D341Med (cell line): ENCODE data around the gene YWHAH.

Experiments used
- DNase-seq: peaks from one replicate; pipeline ENCODE4 v3.0.0; 2012; ENCODE audit warnings: low spot score

Gene YWHAH

DNA sequence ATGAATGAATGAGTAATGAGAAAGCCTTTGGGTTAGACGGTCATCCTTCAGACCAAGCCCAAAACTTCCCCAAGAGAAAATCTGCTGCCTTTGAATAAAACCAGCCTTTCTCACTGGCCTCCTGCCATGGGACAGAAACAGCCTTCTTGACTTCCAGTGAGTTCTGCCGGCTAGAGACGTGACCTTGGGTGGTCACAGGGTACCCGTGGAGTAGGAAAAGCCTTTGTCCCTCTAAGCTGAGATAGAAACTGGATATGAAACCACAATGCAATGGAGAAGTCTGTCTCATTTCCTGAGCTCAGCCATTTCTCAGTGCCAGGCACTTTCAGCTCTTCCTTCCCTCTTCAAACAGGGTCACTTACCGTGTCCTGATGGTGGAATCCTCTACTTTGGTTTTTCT lies 21.2 kb upstream of the YWHAH start:
- no peak for DNase-seq

DNA sequence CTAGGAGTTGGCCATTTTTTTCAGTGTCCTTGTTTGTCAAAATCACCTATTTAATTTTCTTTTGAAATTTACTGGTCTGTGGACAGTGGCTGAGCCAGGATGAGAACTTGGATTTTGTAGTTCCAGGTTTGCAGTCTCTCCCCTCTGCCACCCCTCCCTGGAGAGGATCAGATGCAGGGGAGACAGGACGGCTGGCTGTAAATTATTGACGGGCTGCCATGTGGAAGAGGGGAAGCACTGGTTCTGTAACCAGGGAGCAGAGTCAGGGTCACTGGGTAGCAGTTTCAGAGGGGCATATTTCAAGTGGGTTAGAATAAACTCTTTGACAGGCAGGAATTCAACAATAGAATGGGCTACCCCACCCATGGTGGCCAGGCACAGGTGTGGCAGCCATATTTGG lies 20.6 kb upstream of the YWHAH start:
- DNase-seq: no peak

DNA sequence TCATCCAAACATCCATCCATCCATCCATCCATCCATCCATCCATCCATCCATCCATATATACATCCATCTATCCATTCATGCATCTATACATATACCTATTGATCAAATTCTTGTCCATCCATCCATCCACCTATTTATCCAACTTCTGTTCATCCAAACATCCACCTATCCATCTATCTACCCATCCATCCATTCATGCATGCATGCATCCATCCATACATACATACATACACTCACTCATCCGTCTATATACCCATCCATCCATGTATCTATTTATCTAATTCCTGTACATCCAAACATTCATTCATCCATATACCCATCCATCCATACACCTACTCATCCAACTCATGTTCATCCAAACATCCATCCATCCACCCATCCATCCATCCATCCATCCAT lies 19.3 kb upstream of the YWHAH start:
- no peak for DNase-seq

DNA sequence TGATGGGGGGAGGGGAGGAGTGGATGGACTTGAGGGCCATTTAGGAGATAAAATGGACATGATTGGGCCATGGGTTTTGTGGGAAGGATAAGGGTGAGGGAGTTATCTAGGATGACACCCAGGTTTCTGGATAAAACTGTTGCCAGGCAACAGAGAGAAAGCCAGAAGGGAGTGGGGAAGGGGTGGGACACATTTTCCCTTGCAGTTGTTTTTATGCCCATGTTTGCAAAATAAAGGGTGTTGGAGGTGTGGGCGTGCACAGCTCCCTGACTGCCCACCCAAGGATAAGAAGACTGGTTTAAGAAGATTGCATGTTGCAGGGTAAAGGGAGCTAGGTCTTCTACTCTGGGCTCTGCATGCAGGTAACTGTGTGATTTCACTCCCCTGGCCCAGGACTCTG lies 18.3 kb upstream of the YWHAH start:
- DNase-seq: no peak

DNA sequence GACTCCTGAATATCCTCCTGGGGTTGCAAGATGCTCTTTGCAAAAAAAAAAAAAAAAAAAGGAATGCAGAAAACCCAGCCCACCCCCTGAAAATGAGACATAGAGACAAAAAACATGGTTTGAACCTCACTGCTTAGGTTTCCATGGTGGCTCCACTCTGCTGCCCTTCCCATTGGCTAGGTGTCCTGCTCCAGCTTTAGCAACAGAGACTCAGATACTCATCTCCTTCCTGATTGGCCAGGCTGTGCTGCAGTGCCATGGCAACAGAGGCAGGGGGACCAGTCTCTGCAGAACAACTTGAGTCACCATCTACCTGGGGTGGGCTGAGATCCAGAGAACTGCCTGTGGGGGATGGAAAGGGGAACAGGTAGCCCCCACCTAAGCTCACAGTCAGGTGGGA lies 17.4 kb upstream of the YWHAH start:
- DNase-seq: peak; percentile 54

DNA sequence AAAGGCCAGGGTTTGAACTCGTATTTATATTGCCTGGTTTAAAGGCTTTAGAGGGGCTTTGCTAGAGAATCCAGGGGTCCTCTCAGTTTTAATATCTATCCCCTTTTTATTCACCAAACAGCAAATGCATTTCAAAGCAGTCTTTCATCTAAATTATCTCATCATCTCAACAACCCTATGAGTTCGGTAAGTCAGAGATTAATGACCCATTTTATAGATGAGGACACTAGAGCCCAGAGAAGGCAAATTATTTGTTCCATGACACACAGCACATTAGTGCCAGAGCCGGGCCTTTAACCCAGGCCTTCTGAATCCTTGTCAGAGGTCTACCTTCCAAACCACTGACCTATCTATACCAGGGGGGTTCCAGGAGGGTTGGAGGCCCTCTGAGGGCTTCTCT lies 16.8 kb upstream of the YWHAH start:
- no peak for DNase-seq

DNA sequence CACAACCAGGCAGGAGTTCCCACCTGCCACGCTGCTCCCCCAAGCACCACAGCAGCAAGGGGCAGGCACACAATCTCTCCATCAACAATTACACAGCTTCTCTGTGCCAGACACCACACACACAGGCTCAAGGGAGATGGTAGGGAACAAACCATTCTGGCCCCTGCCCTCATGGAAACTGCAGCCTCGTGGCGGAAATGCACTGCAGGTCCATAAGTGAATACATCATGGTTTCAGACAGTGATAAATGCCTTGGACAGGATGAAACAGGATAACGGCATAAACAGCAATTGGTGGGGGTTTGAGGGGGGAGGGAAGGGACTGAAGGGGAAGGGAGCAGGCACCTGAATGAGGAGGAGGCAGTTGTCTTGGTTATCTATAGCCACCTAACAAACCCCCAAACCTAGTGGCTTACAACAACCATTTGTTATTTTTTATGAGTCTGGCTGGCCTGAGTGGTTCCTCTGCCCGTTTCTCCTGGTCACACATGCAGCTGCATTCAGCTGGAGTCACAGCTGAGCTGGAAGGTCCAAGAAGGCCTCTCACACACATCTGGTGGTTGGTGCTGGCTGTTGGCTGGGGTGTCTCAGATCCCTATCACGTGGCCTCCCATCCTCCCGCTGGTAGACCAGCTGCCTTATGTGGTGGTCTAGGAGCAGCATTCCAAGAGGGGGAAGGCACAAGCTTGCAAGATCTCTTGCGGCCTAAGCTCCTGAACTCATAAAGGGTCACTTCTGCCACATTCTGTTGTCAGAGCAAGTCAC lies 15.0 kb upstream of the YWHAH start:
- DNase-seq: no peak

DNA sequence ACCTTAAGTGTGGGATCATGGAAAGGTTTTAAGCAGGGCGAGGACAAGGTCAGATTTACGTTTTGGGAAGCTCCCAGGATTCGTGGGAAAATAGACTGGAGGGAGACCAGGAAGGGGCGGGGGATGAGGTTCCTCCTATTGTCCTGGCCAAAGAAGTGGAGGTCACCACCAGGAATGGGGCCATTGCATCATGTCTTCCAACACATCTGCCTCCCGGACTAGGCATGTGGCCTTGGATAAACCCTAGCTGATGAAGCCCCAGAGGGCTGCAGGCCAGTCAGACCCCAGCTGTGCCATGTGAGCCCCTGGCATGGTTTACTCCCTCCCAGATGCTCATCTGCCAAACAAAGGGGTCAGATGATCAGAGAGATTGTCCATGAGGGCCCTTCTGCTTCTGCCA lies 11.5 kb upstream of the YWHAH start:
- DNase-seq: peak; percentile 20

DNA sequence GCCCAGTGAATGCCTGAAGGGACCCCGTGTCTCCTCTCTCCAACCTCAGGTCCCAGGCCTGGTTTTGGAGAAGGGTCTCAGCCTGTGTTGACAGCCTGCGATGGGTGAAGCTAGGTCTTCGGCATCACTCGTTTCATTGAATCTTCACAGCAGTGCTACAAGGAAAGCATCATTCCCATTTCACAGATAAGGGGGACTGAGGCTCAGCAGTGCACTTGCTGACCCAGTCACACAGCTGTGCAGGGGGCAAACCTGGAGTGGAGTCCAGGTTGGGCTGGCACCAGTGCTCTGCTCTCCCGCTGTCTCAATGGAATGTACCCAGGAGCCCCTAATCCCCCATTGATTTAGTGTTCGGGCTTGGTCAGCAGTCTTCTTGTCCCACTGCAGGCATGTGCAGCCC lies 10.9 kb upstream of the YWHAH start:
- DNase-seq: peak; percentile 17

DNA sequence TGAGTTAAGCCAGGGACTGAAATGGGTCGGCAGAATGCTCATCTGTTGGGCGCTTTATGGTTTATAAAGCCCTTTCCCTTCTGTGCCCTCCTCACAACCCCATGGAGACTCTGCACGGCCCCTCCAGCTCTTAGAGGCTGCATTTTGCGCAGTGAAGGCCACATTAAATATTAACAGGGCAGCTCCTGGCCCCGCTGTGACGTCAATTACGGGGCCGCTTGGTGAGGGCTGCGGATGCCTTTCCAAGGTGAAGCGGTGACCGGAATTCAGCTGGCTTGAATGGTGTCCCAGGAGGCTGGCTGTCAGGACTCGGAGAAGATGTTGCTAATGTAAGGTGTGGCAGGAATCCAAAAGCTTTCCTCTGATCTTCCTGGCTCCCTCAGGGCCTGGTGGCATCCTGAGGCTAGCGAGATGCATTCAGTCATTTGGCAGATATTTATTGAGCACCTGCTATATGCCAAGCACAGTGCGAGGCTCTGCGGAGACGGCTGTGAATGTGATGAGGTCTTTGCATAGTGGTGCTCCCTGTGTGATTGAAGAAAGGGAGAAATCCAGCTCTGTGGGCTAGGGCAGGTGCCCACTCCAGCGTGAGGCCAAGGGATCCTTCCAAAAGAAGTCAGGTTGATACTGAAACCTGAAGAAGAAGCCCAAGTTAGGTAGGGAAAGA lies 10.4 kb upstream of the YWHAH start:
- peak; percentile 27 for DNase-seq

DNA sequence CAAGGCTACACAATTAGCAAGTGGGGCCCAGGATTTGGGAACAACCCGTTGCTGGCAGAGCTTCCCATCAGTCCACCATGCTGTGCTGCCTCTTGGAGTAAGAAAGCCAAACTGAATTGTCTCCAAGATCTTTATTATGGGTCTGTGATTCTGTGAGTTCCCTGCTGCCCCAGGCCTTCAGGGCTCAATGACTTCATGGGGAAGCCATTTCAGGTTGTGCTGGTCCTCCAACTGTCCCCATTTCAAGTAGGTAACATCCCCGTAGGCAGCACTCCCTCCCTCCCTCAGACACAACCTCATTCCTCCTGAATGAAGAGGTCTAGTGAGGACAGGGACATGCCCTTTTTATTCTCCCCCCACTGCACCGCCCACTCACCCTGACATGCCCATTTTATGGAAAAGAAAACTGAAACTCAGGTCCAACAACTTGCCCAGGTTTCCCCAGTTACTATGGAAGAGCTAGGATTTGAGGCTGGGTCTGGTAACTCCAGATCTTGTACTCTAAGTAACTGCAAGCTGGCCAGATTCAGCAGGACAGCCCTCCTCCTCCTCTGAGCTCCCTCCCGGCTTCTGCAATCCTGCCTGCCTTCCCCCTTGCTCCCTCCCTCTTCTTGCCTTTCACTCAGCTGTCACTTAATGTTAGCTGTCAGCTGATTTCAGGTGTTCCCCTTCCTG lies 8.2 kb upstream of the YWHAH start:
- peak; percentile 21 for DNase-seq

DNA sequence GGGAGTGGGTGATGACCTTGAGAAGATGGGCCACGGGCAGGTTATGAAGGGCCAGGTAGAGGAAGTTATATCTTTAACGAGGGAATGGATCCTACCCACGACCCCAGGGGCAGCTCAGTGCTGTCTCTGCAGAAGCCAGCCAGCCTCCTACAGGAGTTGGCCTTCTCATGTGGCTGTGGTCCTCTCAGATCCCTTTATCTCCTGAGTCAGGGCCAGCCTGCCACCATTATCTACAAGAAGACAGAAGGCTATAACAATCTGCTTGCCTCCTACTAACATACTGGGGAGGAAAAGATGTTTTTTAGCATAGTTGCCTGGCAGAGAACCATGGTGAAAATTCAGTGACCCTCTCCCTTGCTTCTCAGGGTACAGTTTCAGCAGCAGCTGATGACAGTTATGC lies 7.0 kb upstream of the YWHAH start:
- no peak for DNase-seq

DNA sequence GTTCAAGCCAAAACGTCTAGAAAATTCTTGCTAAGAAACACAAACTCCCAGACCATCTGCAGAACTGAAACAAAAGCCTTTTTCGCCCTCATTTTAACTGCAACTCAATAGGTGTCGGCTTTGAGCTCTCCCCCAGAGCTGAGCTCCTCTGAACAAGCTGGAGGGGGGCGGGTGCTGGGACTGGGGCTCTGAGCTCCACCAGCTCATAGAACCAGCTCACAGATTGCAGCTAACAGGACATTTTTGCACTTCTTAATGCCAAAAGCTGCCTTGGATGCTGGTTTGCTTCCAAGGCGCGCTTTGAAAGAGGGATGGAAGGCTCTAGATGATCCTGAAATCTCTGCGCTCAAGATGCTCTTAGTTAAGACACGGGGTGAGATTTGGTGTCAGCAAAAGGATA lies 6.0 kb upstream of the YWHAH start:
- no peak for DNase-seq

DNA sequence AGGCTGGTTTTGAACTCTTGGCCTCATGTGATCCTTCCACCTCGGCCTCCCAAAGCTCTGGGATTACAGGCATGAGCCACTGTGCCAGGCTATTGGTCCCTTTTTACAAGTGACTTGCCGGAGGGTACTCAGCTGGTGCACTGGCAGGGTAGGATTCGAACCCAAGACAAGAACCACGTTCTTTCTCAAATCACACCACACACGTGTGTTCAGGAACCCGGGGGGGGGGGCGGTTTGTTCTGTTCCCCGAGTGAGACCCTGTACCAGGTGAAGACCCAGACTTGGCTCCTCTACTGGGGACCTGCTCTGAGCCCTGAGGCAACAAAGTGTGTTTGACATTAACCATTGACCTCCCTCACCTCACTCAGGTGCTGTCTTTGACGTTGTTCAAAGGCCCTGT lies 3.8 kb upstream of the YWHAH start:
- no peak for DNase-seq

DNA sequence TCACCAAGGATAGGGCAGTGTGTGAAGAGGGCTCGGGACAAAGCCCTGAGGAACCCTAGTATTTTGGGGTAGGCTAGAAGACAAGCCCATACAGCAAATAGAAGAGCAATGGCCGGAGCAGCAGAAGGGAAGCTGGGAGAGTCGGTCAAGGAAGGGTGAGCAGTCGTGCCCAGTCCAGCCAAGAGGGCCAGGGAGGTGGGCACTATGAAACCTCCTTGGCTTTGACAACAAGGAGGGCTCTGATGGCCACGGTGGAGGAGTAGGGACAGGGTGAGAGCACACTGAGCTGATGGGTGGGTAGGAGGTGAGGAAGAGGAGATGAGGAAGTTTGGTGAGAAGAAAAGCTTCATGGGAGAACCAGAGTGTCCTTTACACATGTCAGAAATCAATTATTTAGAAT lies 2.2 kb upstream of the YWHAH start:
- no peak for DNase-seq

DNA sequence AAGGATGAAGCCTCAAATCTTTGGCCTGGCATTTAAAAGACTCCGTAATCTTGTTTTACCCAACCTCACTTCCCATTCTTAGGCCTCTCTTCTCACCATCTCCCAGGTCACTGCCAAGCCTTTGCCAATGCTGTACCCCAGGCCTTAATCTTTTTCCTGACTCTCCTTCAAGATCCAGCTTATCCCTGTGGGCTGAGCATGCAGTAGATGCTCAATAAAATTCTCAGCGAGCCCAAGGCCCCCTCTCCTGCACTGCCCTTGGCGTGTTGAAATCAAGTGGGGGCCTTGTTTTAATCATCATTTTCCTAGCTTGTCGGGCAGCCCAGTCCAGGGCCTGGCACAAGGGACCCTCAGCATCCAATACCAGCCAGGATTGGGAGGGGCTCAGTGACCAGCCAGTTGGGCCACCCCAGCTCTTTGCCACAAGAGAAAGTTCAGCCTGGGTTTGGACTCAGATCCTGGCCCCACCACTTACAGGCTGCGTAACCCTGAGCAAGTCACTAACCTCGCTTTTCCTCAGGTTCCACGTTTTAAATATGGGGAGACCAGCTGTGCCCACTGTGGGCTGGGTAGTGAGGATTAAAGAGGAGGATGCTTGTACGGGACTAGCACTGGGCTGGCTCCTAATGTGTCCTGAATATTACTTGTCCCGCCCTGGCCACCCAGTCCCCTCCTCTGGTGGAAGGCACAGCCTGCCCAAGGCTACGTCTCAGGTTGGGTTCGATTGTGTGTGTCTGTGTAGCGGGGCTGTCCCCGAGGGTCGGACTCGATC lies 943 bp upstream of the YWHAH start:
- DNase-seq: no peak

DNA sequence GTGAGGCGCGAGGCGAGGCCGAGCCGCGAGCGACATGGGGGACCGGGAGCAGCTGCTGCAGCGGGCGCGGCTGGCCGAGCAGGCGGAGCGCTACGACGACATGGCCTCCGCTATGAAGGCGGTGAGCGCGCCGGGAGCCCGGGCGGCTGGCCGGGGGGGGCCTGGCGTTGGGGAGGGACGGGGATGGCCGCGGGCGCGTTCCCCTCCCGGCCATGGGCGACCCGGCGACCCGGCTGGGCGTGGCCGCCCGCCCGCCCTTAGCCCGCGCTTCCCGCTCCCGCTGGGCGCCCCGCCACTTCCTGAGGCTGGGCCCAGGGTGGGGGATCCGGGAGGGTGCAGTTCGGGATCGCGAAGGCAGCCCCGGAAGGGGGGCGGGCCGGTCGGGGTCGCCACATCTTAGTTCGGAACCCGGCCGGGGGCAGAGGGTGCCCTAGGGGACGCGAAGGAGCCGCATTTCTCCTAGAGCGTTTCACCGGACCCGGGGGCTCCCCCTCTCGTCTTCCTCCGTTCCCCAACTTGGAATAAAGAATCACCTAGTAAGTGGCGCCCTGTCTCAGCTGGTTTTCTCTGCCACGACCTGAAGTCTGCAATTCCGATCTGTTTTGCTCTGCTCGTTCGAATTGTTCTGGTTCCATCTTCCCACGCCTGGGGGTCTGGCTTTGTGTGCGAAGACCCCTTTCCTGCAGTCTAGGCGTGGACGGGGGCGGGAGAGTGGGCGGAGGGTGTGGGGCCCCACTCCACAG lies 536 bp downstream of the YWHAH start:
- peak; percentile 66 for DNase-seq

DNA sequence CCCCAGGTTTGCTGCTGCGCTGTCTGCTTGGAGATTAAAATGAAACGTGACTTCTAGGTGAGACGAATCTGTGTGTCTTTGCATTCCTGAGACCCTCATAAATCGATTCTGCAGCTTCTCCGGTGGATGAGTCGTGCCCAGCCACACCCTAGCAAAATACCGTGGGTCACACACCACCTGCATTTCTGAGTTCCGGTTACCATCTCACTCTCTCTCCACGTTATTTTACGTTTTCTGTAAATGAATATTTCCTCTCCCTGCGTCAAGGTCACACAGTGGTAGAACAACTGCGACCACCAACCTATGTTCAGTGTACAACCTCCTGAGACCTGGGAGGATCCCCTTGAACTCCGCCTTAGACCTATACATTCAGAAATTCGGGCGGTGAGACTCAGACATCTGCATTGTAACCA lies 1.1 kb downstream of the YWHAH start:
- DNase-seq: no peak

DNA sequence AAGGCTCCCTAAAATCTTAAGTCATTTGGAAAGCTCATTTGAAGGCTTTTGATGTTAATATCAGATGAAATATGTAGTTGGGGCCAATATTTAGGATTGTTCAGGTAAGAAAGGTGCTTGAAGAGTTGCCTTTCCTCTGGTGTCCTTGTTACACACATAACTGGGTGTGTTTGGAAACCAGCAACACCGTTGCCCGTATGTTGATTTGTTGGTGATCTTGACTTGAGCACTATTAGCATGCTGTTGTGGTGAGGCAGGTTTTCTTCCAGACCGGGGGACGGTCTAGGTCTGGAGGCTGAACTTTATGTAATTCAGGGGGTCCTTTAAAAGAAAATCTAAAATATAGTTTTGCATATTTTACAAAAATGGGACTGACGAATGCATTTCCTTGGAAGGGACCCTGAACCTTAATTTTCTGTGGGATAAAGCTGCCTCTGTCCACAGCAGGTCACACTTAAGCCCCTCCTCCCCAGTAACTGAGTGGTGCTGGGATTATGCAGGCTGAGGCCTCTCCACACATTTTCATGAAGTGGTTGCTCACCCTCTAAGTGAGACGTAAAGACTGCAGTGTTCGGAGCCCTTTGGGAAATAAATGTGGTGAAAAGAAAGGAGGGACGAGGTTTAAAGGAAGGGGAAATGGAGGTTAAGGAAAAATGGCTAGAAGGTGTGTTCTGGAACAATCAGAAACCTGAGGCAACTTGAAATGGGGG lies 1.8 kb downstream of the YWHAH start:
- no peak for DNase-seq

DNA sequence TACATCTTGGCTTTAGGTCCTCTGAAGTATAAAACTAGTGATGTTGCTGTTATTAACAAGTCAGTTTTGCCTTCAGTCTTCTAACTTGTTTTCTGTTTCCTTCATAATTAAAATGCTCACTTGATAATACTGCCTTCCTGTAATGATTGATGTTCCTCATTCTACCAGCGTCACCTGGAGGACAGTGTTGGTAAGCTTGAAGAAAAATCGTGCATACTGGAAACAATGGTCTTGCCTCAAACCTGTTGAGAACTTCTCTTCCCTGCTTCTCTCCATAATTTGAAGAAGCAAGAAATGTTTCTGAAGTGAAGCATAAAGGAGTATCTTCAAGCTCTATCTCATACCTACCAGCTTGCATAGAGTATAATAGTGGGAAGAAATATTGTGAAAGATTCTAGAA lies 3.0 kb downstream of the YWHAH start:
- DNase-seq: no peak

DNA sequence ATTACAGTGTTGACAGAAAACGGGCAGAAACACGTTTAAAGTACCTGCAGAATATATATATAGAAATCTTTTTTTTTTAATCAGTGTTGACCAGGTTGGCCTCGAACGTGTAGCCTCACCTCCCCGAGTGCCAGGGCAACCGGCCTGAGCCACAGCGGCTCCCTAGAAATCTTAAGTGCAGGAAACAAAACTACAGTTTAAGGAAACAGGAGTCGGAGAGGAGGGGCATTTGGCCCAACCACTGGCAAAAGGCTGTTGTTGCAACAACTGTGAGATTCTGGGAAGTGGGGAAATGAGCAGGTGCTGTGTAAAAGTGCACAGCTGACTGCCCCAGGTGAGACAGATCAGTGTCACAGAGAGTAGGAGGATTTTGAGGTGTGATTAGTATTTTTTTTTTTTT lies 3.7 kb downstream of the YWHAH start:
- no peak for DNase-seq
